ENCODE measurements around the gene ANKRD62.
"Not testable (repeated sequence)": the region's sequence is repeated elsewhere in the genome, so short reads cannot be mapped to it uniquely, and the experiment has no call there.

DNA sequence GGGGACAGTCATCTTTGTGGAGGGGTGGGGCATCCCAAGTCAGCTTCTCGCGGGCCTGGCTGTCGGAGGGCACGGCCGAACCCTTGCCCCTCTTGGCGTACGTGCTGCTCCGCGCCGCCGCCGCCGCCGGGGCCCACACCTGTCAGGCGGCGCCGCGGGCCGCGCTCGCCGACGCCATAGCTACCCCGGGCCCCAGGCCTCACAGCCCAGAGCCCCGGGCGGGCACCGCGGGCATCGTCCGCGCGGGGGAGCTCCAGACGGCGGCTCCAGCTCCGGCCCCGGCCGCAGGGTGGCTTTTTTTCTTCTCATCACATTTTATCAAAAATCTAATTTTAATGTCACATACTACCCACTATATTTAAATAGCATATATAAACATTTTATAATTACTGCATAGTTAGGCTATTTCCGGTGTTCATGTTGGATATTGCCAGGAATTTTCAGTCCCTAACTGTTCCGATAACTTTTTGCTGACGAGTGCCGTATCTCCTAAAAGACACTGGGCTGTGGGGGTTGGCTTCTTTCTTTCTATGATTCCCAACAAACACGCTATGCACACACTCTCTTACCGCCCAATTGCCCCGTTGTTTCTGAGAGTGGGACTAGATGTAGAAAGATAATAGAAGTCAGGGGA lies 25.2 kb upstream of the ANKRD62 start:
- TF ChIP-seq, protein P1, sequence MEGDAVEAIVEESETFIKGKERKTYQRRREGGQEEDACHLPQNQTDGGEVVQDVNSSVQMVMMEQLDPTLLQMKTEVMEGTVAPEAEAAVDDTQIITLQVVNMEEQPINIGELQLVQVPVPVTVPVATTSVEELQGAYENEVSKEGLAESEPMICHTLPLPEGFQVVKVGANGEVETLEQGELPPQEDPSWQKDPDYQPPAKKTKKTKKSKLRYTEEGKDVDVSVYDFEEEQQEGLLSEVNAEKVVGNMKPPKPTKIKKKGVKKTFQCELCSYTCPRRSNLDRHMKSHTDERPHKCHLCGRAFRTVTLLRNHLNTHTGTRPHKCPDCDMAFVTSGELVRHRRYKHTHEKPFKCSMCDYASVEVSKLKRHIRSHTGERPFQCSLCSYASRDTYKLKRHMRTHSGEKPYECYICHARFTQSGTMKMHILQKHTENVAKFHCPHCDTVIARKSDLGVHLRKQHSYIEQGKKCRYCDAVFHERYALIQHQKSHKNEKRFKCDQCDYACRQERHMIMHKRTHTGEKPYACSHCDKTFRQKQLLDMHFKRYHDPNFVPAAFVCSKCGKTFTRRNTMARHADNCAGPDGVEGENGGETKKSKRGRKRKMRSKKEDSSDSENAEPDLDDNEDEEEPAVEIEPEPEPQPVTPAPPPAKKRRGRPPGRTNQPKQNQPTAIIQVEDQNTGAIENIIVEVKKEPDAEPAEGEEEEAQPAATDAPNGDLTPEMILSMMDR (conservative IDR thresholded peaks at IDR 0.05; ENCODE audit: low read length), result not testable (repeated sequence)
- TF ChIP-seq EZH2phosphoT487 (IDR thresholded peaks at IDR 0.05; ENCODE audit: borderline replicate concordance), result not testable (repeated sequence)
